Rectal smooth muscle tissue (tissue), 1 donor: Measurements from ENCODE around the gene PPP3CA.

Experiments used
- H3K27ac ChIP-seq: one replicate; pipeline ENCODE4 v1.7.0; 2013; ENCODE audit warnings: low read depth, low read length, inconsistent platforms
- H3K27me3 ChIP-seq: one replicate; pipeline ENCODE4 v1.7.0; 2013; ENCODE audit warnings: low read length; ENCODE audit not compliant: control insufficient read depth, insufficient read depth
- H3K36me3 ChIP-seq: one replicate; pipeline ENCODE4 v1.7.0; 2013; ENCODE audit warnings: low read length; ENCODE audit not compliant: control insufficient read depth, insufficient read depth
- H3K4me1 ChIP-seq: one replicate; pipeline ENCODE4 v1.7.0; 2013; ENCODE audit warnings: low read length; ENCODE audit not compliant: control insufficient read depth, insufficient read depth
- H3K4me3 ChIP-seq: one replicate; pipeline ENCODE4 v1.7.0; 2013; ENCODE audit warnings: low read length
- H3K9ac ChIP-seq: one replicate; pipeline ENCODE4 v1.7.0; 2013; ENCODE audit warnings: low read length

Gene PPP3CA

DNA sequence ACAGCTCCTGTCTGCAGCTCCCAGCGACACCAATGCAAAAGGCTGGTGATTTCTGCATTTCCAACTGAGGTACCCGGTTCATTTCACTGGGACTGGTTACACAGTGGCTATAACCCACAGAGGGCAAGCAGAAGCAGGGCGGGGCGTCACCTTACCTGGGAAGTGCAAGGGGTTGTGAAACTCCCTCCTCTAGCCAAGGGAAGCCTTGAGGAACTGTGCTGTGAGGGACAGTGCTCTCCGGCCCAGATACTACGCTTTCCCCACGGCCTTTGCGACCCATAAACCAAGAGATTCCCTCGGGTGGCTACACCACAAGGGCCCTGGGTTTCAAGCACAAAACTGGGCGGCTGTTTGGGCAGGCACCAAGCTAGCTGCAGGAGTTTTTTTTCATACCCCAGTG is 218.9 kb downstream of the PPP3CA start:
- H3K27me3 ChIP-seq = no peaks in the 10 kb centered on the region
- peaks cover 3% of the 10 kb centered on the region for H3K4me1 ChIP-seq
- H3K27ac ChIP-seq = no peak overlapping the region
- H3K9ac ChIP-seq = no peak overlapping the region
- no peak overlapping the region for H3K4me3 ChIP-seq
- no peaks in the 10 kb centered on the region for H3K36me3 ChIP-seq

GRCh38 chr4:101127176-101127790 is 220.0 kb downstream of the PPP3CA start:
- H3K9ac ChIP-seq = no peak overlapping the region
- peaks cover 3% of the 10 kb centered on the region for H3K4me1 ChIP-seq

DNA sequence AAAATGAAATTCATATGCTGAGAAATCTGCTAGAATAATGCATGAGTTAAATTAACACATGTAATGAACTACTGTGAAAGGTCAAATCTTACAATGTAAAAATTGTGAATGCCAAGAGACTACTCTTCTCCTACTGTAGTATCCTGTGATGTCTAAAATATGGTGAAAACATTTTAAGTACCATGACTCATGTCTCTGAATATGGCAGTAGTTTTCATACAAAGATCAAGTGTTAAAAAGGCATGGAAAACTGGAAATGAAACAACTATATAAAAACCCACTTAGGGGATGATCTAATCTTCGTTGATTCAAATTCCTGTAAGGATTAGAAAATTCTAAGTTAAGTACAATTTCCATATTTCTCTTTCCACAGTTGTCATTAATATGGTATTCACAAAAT is 221.3 kb downstream of the PPP3CA start:
- H3K36me3 ChIP-seq = no peaks in the 10 kb centered on the region
- H3K27me3 ChIP-seq = no peaks in the 10 kb centered on the region
- no peak overlapping the region for H3K9ac ChIP-seq
- H3K4me1 ChIP-seq = peaks cover 3% of the 10 kb centered on the region
- no peak overlapping the region for H3K4me3 ChIP-seq
- H3K27ac ChIP-seq = no peak overlapping the region

More at GRCh38 chr4:101127176-101127790, 220.0 kb downstream of the PPP3CA start:
- Histone ChIP-seq H3K27me3 (no peaks in the 10 kb centered on the region), H3K36me3 (no peaks in the 10 kb centered on the region), H3K4me3 (no peak overlapping the region), H3K27ac (no peak overlapping the region)

- H3K9ac ChIP-seq = no peak overlapping the region
- H3K4me1 ChIP-seq = peaks cover 3% of the 10 kb centered on the region
- no peaks in the 10 kb centered on the region for H3K27me3 ChIP-seq
- H3K36me3 ChIP-seq = no peaks in the 10 kb centered on the region
- H3K27ac ChIP-seq = no peak overlapping the region
- no peak overlapping the region for H3K4me3 ChIP-seq
These were observed 222.0 kb downstream of the PPP3CA start for GRCh38 chr4:101125045-101125942.

- Histone ChIP-seq H3K4me3 (no peak overlapping the region), H3K4me1 (peaks cover 3% of the 10 kb centered on the region), H3K27ac (no peak overlapping the region), H3K27me3 (no peaks in the 10 kb centered on the region), H3K9ac (no peak overlapping the region), H3K36me3 (no peaks in the 10 kb centered on the region)
These were observed 224.1 kb downstream of the PPP3CA start for GRCh38 chr4:101123231-101123630.

- Histone ChIP-seq H3K9ac (no peak overlapping the region), H3K4me1 (peaks cover 3% of the 10 kb centered on the region), H3K27ac (no peak overlapping the region), H3K36me3 (no peaks in the 10 kb centered on the region), H3K4me3 (no peak overlapping the region), H3K27me3 (no peaks in the 10 kb centered on the region)
These were observed 225.3 kb downstream of the PPP3CA start for GRCh38 chr4:101122019-101122418.

GRCh38 chr4:101119141-101119540 is 228.2 kb downstream of the PPP3CA start:
- Histone ChIP-seq H3K4me3 (no peak overlapping the region), H3K9ac (no peak overlapping the region), H3K27ac (no peak overlapping the region), H3K27me3 (no peaks in the 10 kb centered on the region), H3K36me3 (no peaks in the 10 kb centered on the region), H3K4me1 (no peaks in the 10 kb centered on the region)

DNA sequence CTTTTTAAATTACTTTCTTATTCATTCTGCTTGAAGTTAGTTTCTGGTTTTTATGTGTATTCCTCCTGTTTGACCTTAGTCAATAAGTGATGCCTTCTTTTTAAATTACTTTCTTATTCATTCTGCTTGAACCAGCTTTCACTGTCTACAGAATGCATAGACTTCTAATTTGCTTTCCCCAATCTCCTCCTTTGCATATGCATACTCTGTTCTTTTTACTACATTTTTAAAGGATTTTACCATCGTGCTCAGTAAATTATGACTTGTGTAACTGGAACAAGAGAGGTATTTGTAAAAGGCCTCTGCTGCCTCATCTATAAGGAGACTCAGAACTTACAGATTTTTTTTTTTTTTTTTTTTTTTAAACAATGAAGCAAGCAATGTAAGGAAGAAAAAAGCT is 228.7 kb downstream of the PPP3CA start:
- Histone ChIP-seq H3K27ac (no peak overlapping the region), H3K4me3 (no peak overlapping the region), H3K9ac (no peak overlapping the region), H3K27me3 (no peaks in the 10 kb centered on the region), H3K36me3 (no peaks in the 10 kb centered on the region), H3K4me1 (no peaks in the 10 kb centered on the region)

GRCh38 chr4:101115887-101116286 is 231.4 kb downstream of the PPP3CA start:
- no peak overlapping the region for H3K4me3 ChIP-seq
- no peaks in the 10 kb centered on the region for H3K36me3 ChIP-seq
- H3K4me1 ChIP-seq = no peaks in the 10 kb centered on the region
- H3K27ac ChIP-seq = no peak overlapping the region
- no peak overlapping the region for H3K9ac ChIP-seq
- no peaks in the 10 kb centered on the region for H3K27me3 ChIP-seq

- Histone ChIP-seq H3K9ac (no peak overlapping the region), H3K4me1 (no peaks in the 10 kb centered on the region), H3K36me3 (no peaks in the 10 kb centered on the region), H3K4me3 (no peak overlapping the region), H3K27ac (no peak overlapping the region), H3K27me3 (no peaks in the 10 kb centered on the region)
These were observed 232.4 kb downstream of the PPP3CA start for GRCh38 chr4:101114936-101115372.

DNA sequence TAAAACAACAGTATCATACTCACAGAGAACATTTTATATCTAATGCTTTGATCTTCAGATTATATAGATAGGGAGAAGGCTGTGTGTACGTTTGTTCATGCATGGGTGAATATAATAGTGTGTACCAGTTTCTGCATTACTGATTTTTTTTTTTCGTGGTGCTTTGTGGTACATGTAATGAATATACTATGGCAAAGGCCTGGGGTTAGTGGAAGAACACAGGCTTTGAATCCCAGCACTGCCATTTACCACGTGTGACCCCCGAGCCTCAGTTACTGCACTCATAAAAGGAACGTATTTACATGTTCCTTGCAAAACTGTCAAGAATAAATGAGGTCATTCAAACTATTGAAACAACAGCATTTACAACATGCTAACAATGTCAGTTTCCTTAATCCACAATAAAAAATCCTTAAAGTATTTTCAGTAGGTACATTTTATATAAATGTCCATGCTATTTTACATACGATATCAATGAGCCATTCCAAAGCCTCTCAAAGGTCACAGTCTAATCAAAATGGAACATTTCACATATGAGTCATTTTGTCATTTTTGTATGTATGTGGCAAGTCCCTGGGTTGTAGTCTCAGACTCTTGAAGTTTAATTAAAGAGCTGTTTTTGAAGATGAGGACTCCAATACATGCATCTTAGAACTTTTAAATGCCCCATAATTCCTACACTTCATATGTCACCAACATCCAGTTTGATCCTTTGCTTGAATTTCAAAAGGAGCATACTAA is 242.8 kb downstream of the PPP3CA start:
- Histone ChIP-seq H3K9ac (no peak overlapping the region), H3K4me1 (peaks cover 2% of the 10 kb centered on the region), H3K27ac (no peak overlapping the region), H3K36me3 (no peaks in the 10 kb centered on the region), H3K27me3 (no peaks in the 10 kb centered on the region), H3K4me3 (no peak overlapping the region)

- Histone ChIP-seq H3K4me3 (no peak overlapping the region), H3K27ac (no peak overlapping the region), H3K36me3 (no peaks in the 10 kb centered on the region), H3K9ac (no peak overlapping the region), H3K27me3 (no peaks in the 10 kb centered on the region), H3K4me1 (peaks cover 2% of the 10 kb centered on the region)
These were observed 243.8 kb downstream of the PPP3CA start for GRCh38 chr4:101103381-101104142.
